Activated T-helper 17 cell treated with anti-CD3 and anti-CD28 coated beads, Interleukin-2, amount 50 U/mL, for 72 hours (primary cell): ENCODE results near the gene EMC1. TPM values are rescaled to one million over a fixed set of nuclear protein-coding genes. Genes with fewer than 3 reads are reported as not detected.
"Not testable (repeated sequence)": the region's sequence is repeated elsewhere in the genome, so short reads cannot be mapped to it uniquely, and the experiment has no call there.

Experiments used
- ATAC-seq: fragments of 150-1000 bp; cut with Tn5 transposase; replicated peaks from 2 replicates; pipeline ENCODE4 v1.10.0; 2021; ENCODE audit warnings: mild to moderate bottlenecking, moderate library complexity
- H3K27ac Mint-ChIP-seq: one replicate; pipeline ENCODE4 v1.8.0; 2022; ENCODE audit warnings: mixed read lengths
- H3K27me3 Mint-ChIP-seq: one replicate; pipeline ENCODE4 v1.8.0; 2022; ENCODE audit warnings: mixed read lengths
- H3K36me3 Mint-ChIP-seq: one replicate; pipeline ENCODE4 v1.8.0; 2022; ENCODE audit warnings: low read depth, mild to moderate bottlenecking, mixed read lengths
- H3K4me1 Mint-ChIP-seq: one replicate; pipeline ENCODE4 v1.8.0; 2022; ENCODE audit warnings: mixed read lengths
- H3K4me3 Mint-ChIP-seq: one replicate; pipeline ENCODE4 v1.8.0; 2022; ENCODE audit warnings: mild to moderate bottlenecking, mixed read lengths
- H3K9me3 Mint-ChIP-seq: one replicate; pipeline ENCODE4 v1.8.0; 2022; ENCODE audit warnings: mixed read lengths
- total RNA-seq, 2 donors: library from RNA; stranded (reverse); gene quantifications; one replicate each; pipeline ENCODE4 v1.2.3, GENCODE V29; 2022

The EMC1 gene
- total RNA-seq, result 10 to 100 TPM; 41.1 to 51.9 TPM

- Mint-ChIP-seq H3K27ac (peak within 1 kb of the TSS; percentile 97), H3K9me3 (no peaks in the 10 kb centered on the region), H3K4me3 (peak within 1 kb of the TSS; percentile 96), H3K4me1 (peaks cover 25% of the 10 kb centered on the region), H3K36me3 (peaks cover 80% of the 10 kb centered on the region), H3K27me3 (no peaks in the 10 kb centered on the region)
- peak; percentile 85 for ATAC-seq
These were observed at the start of gene EMC1, which contains the start of gene MRTO4 for GRCh38 chr1:19251305-19252196. TSS of gene EMC1 (minus strand) at chr1:19251524. CDS start at chr1:19251509, 15 bp downstream. TSS of gene MRTO4 (plus strand) at chr1:19251805. CDS start at chr1:19251836, 31 bp downstream.

GRCh38 chr1:19300211-19300610 is 48.9 kb upstream of the EMC1 start:
- no peaks in the 10 kb centered on the region for H3K27me3 Mint-ChIP-seq
- H3K27ac Mint-ChIP-seq, result no peak overlapping the region
- H3K4me1 Mint-ChIP-seq, result peaks cover 6% of the 10 kb centered on the region
- H3K36me3 Mint-ChIP-seq, result peaks cover 25% of the 10 kb centered on the region
- peaks cover 6% of the 10 kb centered on the region for H3K9me3 Mint-ChIP-seq
- H3K4me3 Mint-ChIP-seq, result no peak overlapping the region
- ATAC-seq, result no peak

GRCh38 chr1:19294638-19295037 is 43.3 kb upstream of the EMC1 start:
- Mint-ChIP-seq H3K4me1 (peaks cover 6% of the 10 kb centered on the region), H3K27me3 (peaks cover 1% of the 10 kb centered on the region), H3K4me3 (no peak overlapping the region), H3K9me3 (peaks cover 16% of the 10 kb centered on the region), H3K27ac (no peak overlapping the region), H3K36me3 (no peaks in the 10 kb centered on the region)
- no peak for ATAC-seq

DNA sequence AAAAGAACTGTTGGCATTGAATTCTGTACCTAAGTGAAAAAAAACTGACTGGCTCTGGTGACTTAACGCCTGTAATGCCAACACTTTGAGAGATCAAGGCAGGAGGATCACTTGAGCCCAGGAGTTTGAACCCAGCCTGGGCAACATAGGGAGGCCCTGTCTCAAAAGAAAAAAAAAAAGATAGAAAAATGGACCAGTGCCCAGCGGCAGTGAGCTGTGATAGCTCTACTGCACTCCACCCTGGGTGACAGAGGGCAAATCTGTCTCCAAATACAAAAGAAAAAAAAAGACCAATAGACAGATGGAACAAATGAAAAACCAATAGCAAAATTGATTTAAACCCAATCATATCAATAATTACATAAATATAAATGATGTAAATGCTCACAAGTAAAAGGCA is 37.9 kb upstream of the EMC1 start:
- Mint-ChIP-seq H3K27ac (no peak overlapping the region), H3K27me3 (peaks cover 10% of the 10 kb centered on the region), H3K4me1 (no peaks in the 10 kb centered on the region), H3K36me3 (no peaks in the 10 kb centered on the region), H3K4me3 (peak overlapping the region; percentile 66), H3K9me3 (peaks cover 3% of the 10 kb centered on the region)
- ATAC-seq, result no peak

- peak; percentile 98 for ATAC-seq
- H3K27me3 Mint-ChIP-seq, result peaks cover 10% of the 10 kb centered on the region
- not testable (repeated sequence) for H3K4me1 Mint-ChIP-seq, H3K36me3 Mint-ChIP-seq, H3K9me3 Mint-ChIP-seq, H3K27ac Mint-ChIP-seq
- peak within 1 kb of the TSS; percentile 68 for H3K4me3 Mint-ChIP-seq
These were observed 37.3 kb upstream of the EMC1 start, which contains the start of gene AKR7A3 for GRCh38 chr1:19288324-19289241. TSS of gene AKR7A3 (minus strand) at chr1:19288770. CDS start at chr1:19288709, 61 bp downstream.

DNA sequence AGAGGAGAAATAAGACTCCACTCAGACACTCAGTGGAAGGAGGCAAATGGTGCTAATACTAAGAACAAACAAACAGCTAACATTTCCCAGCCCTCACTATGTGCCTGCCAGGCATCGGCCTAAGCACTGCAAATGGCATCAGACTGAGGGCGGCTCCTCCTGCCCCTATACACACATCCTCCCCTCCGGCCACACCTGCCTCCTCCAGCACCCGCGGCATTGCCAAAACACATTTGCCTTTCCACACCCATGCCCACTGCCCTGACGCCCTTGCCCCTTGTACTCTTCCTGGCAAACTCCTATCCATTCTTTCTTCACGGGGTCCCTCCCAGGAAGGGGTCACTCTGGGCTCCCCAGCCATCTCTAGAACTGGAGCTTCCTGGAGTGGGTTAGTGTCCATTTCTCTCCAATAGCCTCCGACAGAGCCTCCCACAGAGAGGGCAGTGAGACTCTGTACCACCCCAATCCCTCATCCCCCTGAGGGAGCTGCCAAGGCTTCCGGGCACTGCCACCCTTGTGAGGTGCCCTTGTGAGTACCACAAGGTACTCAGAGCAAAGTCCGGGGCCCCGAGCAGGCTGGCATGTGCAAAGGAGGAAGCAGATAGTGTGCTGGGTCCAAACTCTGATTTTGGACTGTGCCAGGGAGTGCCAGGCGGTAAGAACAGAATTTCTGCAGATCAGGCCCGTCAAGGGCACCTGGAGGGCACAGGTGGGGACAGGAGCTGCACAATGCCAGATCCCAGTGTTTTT is 36.3 kb upstream of the EMC1 start:
- Mint-ChIP-seq H3K4me1 (no peaks in the 10 kb centered on the region), H3K27me3 (peaks cover 10% of the 10 kb centered on the region), H3K4me3 (peak overlapping the region; percentile 68), H3K36me3 (no peaks in the 10 kb centered on the region), H3K9me3 (no peaks in the 10 kb centered on the region), H3K27ac (no peak overlapping the region)
- ATAC-seq, result no peak

DNA sequence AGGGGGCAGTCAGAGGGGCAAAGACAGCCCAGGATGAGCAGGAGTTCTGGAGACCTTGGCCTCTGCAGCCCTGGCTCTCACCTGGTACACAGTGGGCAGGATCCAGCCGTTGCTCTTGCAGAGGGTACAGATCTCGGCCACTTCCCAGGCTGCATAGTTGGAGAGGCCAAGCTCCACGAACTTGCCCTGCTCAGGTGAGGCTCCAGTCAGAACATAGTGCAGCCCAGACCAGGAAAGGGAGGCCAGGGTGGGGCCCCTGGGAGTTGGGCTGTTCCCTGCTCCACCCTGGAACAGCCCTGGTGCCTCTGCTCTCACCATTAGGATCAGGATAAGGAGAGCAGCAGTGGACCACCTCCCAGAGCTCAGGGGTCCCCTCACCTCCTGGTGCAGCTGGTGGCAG is 34.5 kb upstream of the EMC1 start:
- not testable (repeated sequence) for H3K27ac Mint-ChIP-seq, H3K4me1 Mint-ChIP-seq, H3K4me3 Mint-ChIP-seq, ATAC-seq, H3K9me3 Mint-ChIP-seq, H3K36me3 Mint-ChIP-seq
- peaks cover 10% of the 10 kb centered on the region for H3K27me3 Mint-ChIP-seq

GRCh38 chr1:19285366-19285765 is 34.0 kb upstream of the EMC1 start:
- H3K9me3 Mint-ChIP-seq, ATAC-seq, H3K4me1 Mint-ChIP-seq, H3K4me3 Mint-ChIP-seq, H3K36me3 Mint-ChIP-seq: not testable (repeated sequence)
- Mint-ChIP-seq H3K27ac (peak overlapping the region; percentile 22), H3K27me3 (peaks cover 10% of the 10 kb centered on the region)

DNA sequence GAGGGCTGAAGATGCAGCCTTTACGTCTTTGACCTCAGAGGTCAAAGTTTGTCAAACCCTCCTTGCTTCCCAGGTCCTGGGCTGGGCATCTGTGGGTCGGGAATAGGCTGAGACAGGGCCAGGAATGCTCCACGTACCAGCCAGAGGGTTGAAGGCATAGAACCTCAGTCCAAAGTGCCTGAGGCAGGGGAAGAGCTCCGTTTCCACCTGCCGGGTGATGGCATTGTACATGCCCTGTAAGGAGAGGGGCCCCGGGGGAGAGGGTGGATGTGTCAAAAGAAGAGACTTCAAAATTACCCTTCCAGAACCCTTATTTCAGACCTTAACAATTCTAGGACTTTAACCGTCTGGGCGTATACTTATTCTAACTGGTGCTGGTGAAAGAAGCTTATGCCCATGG is 33.6 kb upstream of the EMC1 start:
- H3K36me3 Mint-ChIP-seq, result no peaks in the 10 kb centered on the region
- no peak for ATAC-seq
- H3K4me1 Mint-ChIP-seq, result no peaks in the 10 kb centered on the region
- no peak overlapping the region for H3K4me3 Mint-ChIP-seq
- peak overlapping the region; percentile 22 for H3K27ac Mint-ChIP-seq
- peaks cover 10% of the 10 kb centered on the region for H3K27me3 Mint-ChIP-seq
- H3K9me3 Mint-ChIP-seq, result no peaks in the 10 kb centered on the region

DNA sequence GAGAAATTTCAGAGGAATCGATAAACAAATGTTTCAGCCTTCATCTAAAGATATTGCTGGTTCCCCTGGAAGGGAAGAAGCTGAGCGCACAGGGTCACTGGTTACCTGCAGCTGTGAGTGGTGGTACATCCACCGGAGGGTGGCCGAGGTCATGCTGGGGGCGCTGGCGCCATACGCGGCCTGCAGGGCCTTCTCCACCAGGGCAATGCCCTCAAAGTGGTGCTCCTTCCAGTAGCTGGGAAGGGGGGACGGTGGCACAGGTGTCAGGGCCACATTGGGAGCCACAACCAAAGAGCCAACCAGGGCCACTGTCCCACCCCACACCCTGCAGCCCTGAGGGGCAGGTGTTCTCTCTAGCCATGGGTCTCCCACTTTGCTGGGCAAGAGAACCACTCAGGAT is 32.6 kb upstream of the EMC1 start:
- no peaks in the 10 kb centered on the region for H3K36me3 Mint-ChIP-seq
- no peak overlapping the region for H3K27ac Mint-ChIP-seq
- H3K9me3 Mint-ChIP-seq, result no peaks in the 10 kb centered on the region
- no peaks in the 10 kb centered on the region for H3K4me1 Mint-ChIP-seq
- no peak for ATAC-seq
- peaks cover 4% of the 10 kb centered on the region for H3K27me3 Mint-ChIP-seq
- H3K4me3 Mint-ChIP-seq, result no peak overlapping the region

DNA sequence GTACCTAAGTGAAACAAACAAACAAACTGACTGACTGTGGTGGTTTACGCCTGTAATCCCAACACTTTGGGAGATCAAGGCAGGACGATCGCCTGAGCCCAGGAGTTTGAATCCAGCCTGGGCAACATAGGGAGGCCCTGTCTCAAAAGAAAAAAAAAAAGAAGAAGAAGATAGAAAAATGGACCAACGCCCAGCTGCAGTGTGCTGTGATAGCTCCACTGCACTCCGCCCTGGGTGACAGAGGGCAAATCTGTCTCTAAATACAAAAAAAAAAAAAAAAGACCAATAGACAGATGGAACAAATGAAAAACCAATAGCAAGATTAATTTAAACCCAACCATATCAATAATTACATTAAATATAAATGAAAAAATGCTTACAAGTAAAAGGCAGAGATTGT is 23.3 kb upstream of the EMC1 start:
- peaks cover 3% of the 10 kb centered on the region for H3K9me3 Mint-ChIP-seq
- no peak overlapping the region for H3K27ac Mint-ChIP-seq
- peaks cover 11% of the 10 kb centered on the region for H3K27me3 Mint-ChIP-seq
- H3K36me3 Mint-ChIP-seq, result peaks cover 6% of the 10 kb centered on the region
- no peak for ATAC-seq
- H3K4me3 Mint-ChIP-seq, result no peak overlapping the region
- H3K4me1 Mint-ChIP-seq, result no peaks in the 10 kb centered on the region

DNA sequence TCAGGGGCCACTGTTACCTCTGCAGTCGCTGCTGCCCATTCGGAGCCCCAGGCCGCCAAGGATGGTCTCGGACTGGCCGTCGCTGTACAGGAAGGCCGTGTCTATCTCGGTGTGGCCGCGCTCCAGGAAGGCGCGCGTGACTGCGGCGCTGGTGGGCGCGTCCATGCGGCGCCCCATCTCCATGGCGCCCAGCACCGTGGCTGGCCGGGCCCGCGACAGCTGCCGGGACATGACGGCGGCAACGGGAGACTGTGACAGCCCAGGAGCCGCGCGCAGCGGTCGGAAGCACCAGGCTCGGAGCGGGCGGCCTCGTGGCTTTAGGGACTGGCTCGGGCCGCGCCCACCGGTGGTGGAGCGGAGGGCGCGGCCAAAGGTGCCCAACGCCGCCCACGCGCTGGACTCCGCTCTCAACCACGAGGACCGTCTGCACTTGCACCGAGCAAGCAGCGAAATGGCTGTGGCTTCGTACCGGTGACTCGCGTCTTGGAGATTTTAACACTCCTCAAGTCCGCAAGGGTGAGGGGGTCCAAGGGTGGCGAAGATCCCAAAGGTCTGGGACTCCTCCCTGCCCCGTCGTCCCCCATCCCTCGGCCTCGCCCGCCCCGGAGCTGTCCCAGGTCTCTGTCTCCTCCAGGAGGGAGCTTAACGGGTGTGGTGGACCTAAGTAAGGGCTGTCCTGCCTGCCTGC is 22.7 kb upstream of the EMC1 start:
- not testable (repeated sequence) for H3K9me3 Mint-ChIP-seq, H3K4me3 Mint-ChIP-seq, H3K36me3 Mint-ChIP-seq, H3K27ac Mint-ChIP-seq, H3K4me1 Mint-ChIP-seq
- ATAC-seq, result peak; percentile 21
- peaks cover 11% of the 10 kb centered on the region for H3K27me3 Mint-ChIP-seq

DNA sequence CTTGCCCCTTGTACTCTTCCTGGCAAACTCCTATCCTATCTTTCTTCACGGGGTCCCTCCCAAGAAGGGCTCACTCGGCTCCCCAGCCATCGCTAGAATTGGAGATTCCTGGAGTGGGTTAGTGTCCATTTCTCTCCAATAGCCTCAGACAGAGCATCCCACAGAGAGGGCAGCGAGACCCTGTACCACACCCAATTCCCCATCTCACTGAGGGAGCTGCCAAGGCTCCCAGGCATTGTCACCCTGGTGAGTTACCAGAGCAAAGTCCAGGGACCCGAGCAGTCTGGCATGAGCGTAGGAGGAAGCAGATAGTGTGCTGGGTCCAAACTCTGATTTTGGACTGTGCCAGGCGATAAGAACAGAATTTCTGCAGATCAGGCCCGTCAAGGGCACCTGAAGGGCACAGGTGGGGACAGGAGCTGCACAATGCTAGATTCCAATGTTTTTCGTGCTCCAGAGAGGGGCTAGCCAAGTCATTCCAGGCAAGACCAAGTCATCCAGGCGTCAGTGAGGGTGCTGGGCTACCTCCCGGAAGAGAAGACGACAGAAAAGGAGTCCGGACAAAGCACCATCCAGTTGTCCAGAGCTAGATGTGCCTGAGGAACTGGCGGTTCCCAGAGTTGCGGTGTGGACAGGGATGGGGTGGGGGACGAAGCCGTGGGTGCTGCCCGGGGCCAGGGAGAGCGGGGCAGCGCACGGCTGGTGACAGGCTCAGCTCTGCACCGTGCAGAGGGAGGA is 22.0 kb upstream of the EMC1 start:
- H3K36me3 Mint-ChIP-seq, result peaks cover 6% of the 10 kb centered on the region
- no peaks in the 10 kb centered on the region for H3K4me1 Mint-ChIP-seq
- peaks cover 11% of the 10 kb centered on the region for H3K27me3 Mint-ChIP-seq
- no peak overlapping the region for H3K4me3 Mint-ChIP-seq
- no peak overlapping the region for H3K27ac Mint-ChIP-seq
- no peak for ATAC-seq
- H3K9me3 Mint-ChIP-seq, result peaks cover 3% of the 10 kb centered on the region
